DLD1 (cell line): ENCODE measurements around the gene PTBP1.
"Not testable (repeated sequence)": the region's sequence is repeated elsewhere in the genome, so short reads cannot be mapped to it uniquely, and the experiment has no call there.

Source experiments
- in situ Hi-C: cut with HindIII; loops from 2 replicates; pipeline ENCODE4 v1.10.0; 2017; ENCODE audit warnings: low sequenced_read_pairs

PTBP1 gene

DNA sequence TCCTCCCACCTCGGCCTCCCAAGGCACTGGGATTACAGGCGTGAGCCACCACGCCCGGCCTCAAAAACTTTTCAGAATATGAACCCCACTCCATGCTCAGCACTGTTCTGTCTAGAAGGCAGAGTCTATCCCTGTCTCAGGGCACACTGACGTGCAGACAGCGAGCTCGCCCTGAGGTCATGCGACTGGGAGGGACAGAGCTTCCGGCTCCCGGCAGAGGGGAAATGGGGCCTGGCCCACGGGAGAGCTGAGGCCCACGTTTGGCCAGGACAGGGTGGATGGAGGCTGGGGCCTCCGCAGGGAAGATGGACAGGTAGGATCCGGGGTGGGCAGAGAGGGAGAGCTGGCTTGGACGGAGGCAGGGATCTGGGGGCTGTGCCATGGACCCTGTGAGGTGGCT, 27.6 kb downstream of the PTBP1 start:
- in situ Hi-C loops, result no loop called here

- in situ Hi-C loops, result no loop called here
Observed at GRCh38 chr19:825897-826644, 28.8 kb downstream of the PTBP1 start.

GRCh38 chr19:827314-827709, 30.1 kb downstream of the PTBP1 start:
- in situ Hi-C loops, result no loop called here

GRCh38 chr19:827710-828321, 30.6 kb downstream of the PTBP1 start, which contains the start of gene AZU1:
Gene AZU1 (plus strand): TSS chr19:827837. CDS start chr19:827847, 10 bp downstream.
- in situ Hi-C loops, result no loop called here

- in situ Hi-C loops, result no loop called here
Observed at GRCh38 chr19:829129-829758, 32.0 kb downstream of the PTBP1 start.

DNA sequence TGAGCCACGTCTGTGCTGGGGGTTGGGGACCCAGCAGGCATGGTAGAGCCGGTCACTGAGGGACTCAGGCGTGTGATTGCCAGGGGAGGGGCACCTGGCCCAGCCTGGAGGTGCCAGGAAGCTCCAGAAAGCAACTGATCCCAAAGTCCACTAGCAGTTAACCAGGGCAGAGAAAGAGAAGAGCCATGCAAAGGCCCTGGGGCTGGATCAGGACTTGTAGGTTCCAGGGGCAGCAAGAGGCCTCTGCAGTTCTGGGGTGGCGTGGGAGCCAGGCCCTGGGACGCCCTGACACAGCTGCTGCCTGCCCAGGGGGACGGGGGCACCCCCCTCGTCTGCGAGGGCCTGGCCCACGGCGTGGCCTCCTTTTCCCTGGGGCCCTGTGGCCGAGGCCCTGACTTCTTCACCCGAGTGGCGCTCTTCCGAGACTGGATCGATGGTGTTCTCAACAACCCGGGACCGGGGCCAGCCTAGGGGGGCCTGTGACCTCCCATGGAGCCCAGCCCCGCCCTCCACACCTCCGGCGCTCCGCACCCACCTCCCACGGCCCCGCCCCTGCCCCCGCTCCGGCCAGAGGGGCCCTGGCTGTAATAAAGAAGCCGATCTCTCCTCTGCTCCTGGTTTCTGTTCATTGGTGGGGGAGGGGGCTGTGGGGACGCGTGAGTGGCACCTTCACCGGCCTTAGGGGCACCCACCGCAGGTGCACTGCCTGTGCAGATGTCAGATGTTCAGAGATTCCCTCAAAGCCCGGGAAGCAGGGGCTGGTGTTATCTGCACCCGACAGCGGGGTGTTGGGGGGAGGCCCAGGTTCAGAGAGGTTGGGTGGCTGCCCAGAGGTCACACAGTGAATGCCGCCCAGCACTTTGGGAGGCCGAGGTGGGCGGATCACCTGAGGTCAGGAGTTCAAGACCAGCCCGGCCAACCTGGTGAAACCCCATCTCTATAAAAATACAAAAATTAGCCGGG, 34.4 kb downstream of the PTBP1 start:
- in situ Hi-C loops, result no loop called here

- in situ Hi-C loops, result no loop called here
Observed at GRCh38 chr19:834216-834615, 37.0 kb downstream of the PTBP1 start.

DNA sequence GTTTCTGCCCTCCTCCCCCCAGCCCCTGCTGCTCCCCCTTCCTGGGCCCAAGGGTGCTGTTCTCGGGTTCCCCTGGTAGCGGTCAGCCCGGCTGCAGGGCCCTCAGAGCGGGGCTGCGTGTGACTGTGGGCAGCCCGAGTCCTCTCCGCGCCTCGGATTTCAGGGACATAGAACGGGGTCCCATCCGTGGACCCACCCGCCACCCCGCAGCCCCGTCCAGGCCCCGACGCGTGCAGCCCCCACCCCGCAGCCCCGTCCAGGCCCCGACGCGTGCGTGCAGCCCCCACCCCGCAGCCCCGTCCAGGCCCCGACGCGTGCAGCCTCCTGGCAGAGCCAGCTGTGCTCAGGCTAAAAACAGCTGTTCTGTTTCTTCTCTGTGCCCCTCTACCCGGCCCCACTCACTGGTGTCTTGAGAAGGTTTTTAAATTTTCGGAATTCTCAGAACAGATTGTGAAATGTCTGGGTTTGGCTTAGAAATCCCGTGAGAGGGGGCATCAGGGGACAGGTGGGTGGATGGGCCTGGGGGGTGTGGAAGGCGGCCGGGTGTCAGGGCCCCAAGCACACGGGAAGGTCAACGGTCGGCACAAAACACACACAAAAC, 38.1 kb downstream of the PTBP1 start:
- in situ Hi-C loops, result no loop called here

DNA sequence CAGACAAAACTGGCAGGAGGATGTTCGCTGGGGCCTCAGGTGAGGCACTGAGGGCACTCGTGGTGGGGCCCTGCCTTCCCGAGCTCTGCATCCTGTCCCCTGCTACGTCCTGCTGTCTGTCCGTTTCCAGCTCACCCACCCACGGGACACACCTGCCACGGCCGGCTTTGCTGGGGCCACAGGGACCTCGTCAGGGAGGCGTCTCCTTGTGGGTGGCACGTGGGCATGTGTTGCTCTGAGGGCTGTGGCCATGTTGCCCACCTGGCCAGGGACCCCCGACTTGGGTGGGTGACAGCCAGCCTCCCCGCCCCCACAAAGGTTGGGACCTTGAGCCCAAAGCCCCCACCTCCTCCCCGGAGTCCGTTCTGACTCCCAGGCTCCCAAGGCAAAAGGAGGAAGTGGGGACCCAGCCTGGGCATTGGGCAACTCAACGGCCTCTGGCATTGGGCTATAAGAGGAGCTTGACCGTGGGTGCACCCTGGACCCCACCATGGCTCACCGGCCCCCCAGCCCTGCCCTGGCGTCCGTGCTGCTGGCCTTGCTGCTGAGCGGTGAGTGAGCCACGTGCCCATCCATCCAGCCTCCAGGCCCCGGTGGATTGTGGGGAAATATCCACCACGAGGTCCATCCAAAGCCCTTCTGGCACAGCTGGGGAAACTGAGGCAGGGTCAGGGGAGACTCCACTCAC, 43.4 kb downstream of the PTBP1 start, which contains the start of gene PRTN3:
PRTN3 (plus strand) TSS at position 481 of the 688 bp plus-strand sequence; CDS start at position 491, 10 bp downstream.
- in situ Hi-C loops, result no loop called here

DNA sequence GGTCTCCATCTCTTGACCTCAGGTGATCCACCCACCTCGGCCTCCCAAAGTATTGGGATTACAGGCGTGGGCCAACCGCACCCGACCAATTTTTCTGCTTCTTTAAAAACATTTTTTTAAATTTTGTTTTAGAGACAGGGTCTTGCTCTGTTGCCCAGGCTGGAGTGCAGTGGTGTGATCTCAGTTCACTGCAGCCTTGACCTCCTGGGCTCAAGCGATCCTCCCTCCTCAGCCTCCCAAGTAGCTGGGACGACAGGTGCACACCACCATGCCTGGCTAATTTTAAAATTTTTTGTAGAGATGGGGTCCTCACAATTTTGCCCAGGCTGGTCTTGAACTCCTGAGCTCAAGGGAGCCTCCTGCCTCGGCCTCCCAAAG, 45.5 kb downstream of the PTBP1 start:
- in situ Hi-C loops, result not testable (repeated sequence)

DNA sequence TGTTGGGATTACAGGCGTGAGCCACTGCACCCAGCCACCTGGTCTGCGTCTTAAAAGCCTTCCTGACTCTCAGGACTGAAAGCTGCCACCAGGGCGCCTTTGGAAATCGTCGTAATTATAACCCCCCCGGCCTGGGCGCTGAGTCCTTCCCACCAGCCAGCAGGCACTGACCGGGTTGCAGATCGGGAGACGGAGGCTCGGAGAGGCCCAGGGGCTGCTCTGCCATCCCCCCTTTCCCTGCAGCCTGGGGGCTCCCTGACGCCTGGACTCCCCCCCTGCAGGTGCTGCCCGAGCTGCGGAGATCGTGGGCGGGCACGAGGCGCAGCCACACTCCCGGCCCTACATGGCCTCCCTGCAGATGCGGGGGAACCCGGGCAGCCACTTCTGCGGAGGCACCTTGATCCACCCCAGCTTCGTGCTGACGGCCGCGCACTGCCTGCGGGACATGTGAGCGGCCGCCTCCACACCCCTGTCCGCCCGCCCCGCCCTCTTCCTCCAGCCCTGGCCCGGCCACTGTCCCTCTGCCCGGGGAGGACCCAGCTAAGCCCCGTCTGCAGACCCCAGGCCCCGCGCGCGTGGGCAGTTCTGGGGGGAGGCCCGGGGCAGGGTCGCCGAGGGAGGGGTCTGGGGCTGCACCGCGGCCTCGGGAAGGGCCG, 46.1 kb downstream of the PTBP1 start:
- in situ Hi-C loops, result no loop called here

DNA sequence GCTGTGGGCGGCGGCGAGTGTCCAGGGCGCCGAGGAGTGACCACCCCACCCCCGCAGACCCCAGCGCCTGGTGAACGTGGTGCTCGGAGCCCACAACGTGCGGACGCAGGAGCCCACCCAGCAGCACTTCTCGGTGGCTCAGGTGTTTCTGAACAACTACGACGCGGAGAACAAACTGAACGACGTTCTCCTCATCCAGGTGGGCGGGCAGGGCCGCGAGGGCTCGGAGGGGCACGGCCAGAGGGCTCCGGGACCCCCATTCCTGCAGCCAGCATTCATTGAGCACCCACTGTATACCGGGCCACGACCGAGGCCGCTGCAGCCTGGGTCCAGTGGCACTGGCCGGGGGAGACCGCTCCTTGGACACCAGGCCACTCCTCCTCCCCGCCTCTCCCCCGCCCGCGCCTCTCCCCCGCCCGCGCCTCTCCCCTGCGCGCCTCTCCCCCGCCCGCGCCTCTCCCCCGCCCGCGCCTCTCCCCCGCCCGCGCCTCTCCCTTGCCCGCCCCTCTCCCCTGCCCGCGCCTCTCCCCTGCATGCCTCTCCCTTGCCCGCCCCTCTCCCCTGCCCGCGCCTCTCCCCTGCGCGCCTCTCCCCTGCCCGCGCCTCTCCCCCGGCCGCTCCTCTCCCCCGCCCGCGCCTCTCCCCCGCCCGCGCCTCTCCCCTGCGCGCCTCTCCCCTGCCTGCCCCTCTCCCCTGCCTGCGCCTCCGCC, 46.7 kb downstream of the PTBP1 start:
- in situ Hi-C loops, result no loop called here

DNA sequence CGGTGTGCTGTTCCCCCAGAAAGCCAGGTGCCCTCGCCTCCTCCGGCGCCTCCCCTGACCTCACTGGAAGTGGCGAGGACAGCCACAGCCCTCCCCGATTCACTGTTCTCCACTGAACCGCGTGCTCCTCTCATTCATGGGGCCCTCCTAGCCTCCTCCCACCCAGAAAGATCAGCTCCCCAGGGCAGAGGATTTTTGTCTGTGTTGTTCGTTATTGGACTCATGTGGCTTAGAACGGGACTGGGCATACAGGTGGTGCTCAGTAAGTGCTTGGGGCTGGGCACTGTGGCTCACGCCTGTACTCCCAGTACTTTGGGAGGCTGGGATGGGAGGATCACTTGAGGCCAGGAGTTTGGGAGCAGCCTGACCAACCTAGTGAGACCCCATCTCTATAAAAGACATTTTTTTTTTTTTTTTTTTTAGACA, 47.3 kb downstream of the PTBP1 start:
- in situ Hi-C loops, result no loop called here

GRCh38 chr19:845707-846521, 48.7 kb downstream of the PTBP1 start:
- in situ Hi-C loops, result no loop called here

DNA sequence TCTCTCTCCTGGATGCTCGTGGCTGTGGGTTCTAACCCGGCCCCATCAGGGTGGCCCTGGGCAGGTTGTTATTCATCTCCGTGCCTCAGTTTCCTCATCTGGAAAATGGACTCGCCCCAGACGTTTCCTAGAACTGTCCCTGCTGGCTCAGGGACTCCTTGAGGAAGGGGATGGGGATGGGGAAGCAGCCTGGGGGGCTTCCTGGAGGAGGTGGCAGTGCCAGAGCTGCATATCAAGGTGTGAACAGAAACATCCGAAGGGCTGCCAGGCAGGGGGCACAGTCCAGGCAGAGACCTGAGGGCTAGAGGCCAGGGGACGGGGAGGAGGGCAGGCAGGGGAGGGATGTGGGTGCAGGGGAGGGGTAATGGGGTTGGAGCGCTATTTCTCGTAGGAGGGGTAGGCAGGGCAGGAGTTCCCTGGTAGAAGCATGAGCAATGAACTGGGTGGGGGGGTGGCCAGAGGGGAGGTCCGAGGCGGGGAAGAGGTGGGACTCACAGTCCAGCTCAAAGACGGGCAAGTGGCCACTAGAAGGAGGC, 51.2 kb downstream of the PTBP1 start:
- in situ Hi-C loops, result no loop called here

- in situ Hi-C loops, result not testable (repeated sequence)
Observed at GRCh38 chr19:849195-849594, 51.9 kb downstream of the PTBP1 start.

DNA sequence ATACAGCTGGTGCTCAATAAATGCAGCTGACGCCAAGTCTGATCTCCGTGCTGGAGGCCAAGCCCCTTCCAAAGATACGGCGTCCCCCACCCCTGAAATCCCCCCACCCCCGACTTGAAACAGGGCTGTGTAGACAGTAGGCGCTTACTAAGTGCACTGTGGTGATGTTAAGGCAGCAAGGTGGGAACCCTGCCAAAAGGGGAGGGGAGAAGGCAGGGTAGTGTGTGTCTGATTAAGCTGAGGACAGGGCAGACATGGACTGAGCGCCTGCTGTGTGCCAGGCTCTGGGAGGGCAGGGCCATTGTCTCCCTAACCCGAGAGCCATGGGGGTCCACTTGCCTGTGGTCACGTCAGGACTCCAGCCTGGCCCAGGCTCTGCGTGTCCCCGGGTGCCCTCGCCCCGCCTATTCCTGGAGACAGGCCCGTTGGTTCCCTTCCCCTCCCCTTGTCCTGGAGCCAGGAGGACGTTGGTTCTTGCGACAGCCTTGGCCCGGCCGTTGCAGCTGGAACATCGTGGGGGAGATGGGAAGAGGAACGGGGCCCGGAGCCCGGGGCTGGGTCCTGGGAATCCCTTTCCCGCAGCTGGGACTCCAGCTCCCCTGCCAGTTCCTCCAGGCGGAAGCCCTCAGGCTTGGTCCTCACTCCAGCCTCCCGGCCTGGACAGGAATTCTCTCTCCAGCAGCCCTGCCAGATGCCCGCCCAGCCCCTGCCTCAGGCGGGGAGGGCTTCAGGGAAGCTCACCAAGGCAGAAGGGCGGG, 53.1 kb downstream of the PTBP1 start:
- in situ Hi-C loops, result no loop called here
